ENCODE results near the gene SMARCB1.

DNA sequence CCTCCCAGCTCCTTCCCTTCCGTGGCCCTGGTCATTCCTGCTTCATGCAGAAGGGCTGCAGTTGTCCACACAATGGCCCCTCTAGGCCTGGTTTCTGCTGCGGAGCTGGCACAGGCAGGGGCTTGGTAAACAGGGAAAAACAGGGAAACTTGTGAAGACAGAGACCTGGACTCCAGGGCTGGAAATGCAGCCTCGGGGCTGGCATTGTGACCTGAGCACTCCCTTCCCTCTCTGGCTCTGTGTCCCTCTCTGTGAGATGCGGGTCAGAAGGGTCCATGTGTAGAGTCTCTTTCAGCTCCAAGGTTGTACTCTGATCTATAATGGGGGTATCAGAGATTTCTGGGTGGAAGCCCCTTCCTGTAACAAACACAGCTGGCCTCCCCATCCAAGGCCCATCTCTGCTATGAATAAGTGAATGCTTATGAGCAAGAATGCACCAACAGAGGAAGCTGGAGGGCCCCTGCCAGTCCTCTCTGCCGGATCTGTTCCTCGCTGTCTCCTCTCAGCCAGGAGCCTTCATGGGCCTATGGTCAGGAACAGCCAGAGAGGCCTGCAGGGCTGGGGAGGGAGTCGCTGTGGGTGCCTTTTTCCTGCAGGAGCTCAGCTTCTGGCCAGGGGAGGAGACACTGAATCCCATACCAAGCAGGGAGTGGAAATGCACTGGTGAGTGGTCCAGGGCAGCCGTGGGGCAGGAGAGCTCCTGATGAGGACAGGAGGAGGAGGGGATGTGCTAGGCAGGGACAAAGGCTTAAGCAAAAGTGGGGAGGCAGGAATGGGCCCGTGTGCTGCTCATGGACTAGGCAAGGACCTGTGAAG is 58.7 kb downstream of the SMARCB1 start:
- TF ChIP-seq, protein P1, sequence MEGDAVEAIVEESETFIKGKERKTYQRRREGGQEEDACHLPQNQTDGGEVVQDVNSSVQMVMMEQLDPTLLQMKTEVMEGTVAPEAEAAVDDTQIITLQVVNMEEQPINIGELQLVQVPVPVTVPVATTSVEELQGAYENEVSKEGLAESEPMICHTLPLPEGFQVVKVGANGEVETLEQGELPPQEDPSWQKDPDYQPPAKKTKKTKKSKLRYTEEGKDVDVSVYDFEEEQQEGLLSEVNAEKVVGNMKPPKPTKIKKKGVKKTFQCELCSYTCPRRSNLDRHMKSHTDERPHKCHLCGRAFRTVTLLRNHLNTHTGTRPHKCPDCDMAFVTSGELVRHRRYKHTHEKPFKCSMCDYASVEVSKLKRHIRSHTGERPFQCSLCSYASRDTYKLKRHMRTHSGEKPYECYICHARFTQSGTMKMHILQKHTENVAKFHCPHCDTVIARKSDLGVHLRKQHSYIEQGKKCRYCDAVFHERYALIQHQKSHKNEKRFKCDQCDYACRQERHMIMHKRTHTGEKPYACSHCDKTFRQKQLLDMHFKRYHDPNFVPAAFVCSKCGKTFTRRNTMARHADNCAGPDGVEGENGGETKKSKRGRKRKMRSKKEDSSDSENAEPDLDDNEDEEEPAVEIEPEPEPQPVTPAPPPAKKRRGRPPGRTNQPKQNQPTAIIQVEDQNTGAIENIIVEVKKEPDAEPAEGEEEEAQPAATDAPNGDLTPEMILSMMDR (IDR thresholded peaks at IDR 0.05), result no peak
- TF ChIP-seq POLR2A (IDR thresholded peaks at IDR 0.05), result no peak
